Amygdala (tissue), 56 donors: ENCODE results near the gene SULT1C4.
"Not testable (repeated sequence)": the region's sequence is repeated elsewhere in the genome, so short reads cannot be mapped to it uniquely, and the experiment has no call there.

ENCODE experiments used
- DNase-seq, 56 donors: peaks; one replicate each; lab custom pipeline; 2025; lab: John Stamatoyannopoulos, UW

Gene SULT1C4

GRCh38 chr2:108377815-108378630, at the start of gene SULT1C4:
Gene SULT1C4 (plus strand): TSS chr2:108377954. CDS start chr2:108378338, 384 bp downstream.
- peak in 33 of 56 donors; percentile 1 to 53 (median 21) for DNase-seq

- DNase-seq = no peak
These were observed 48.0 kb upstream of the SULT1C4 start for GRCh38 chr2:108329771-108330170.

GRCh38 chr2:108330979-108331378, 46.8 kb upstream of the SULT1C4 start:
- DNase-seq = no peak

GRCh38 chr2:108345951-108346350, 31.8 kb upstream of the SULT1C4 start:
- DNase-seq = no peak

- DNase-seq = no peak
These were observed 30.9 kb upstream of the SULT1C4 start for GRCh38 chr2:108346827-108347226.

GRCh38 chr2:108347786-108348185, 30.0 kb upstream of the SULT1C4 start:
- no peak for DNase-seq

- DNase-seq = no peak
These were observed 28.8 kb upstream of the SULT1C4 start for GRCh38 chr2:108348816-108349570.

GRCh38 chr2:108349571-108349928, 28.2 kb upstream of the SULT1C4 start:
- no peak for DNase-seq

GRCh38 chr2:108351889-108352288, 25.9 kb upstream of the SULT1C4 start:
- DNase-seq = no peak

- DNase-seq = no peak
These were observed 23.6 kb upstream of the SULT1C4 start for GRCh38 chr2:108354136-108354535.

GRCh38 chr2:108355906-108356734, 21.6 kb upstream of the SULT1C4 start:
- no peak for DNase-seq

- DNase-seq = not testable (repeated sequence)
These were observed 18.4 kb upstream of the SULT1C4 start for GRCh38 chr2:108359336-108359735.

GRCh38 chr2:108360776-108361468, 16.8 kb upstream of the SULT1C4 start:
- DNase-seq = no peak

GRCh38 chr2:108363024-108363907, 14.5 kb upstream of the SULT1C4 start:
- no peak for DNase-seq

GRCh38 chr2:108363908-108364225, 13.9 kb upstream of the SULT1C4 start:
- DNase-seq = no peak

- DNase-seq = no peak
These were observed 13.0 kb upstream of the SULT1C4 start for GRCh38 chr2:108364676-108365297.

GRCh38 chr2:108365656-108366055, 12.1 kb upstream of the SULT1C4 start:
- DNase-seq = no peak

GRCh38 chr2:108367014-108367413, 10.7 kb upstream of the SULT1C4 start:
- DNase-seq = no peak

- DNase-seq = no peak
These were observed 10.1 kb upstream of the SULT1C4 start for GRCh38 chr2:108367561-108368175.
